Ishikawa (cell line): ENCODE results near the gene DOK1.

Experiments used
- CEBPB ChIP-seq: IDR thresholded peaks from 2 replicates; pipeline ENCODE4 v1.6.1; 2012
- EP300 ChIP-seq: IDR thresholded peaks from 2 replicates; pipeline ENCODE4 v1.6.1; 2012; ENCODE audit warnings: borderline replicate concordance
- MAX ChIP-seq: IDR thresholded peaks from 2 replicates; pipeline ENCODE4 v1.6.1; 2012
- RAD21 ChIP-seq: IDR thresholded peaks from 2 replicates; pipeline ENCODE4 v1.6.1; 2012; ENCODE audit warnings: low read depth
- REST ChIP-seq: IDR thresholded peaks from 2 replicates; pipeline ENCODE4 v1.6.1; 2012; ENCODE audit warnings: low read depth, mild to moderate bottlenecking
- TAF1 ChIP-seq: IDR thresholded peaks from 2 replicates; pipeline ENCODE4 v1.6.1; 2012; ENCODE audit warnings: low read depth, mild to moderate bottlenecking

GRCh38 chr2:74576211-74576862 is 21.8 kb downstream of the DOK1 start:
- no peak for TF ChIP-seq EP300
- TF ChIP-seq RAD21 = no peak
- no peak for TF ChIP-seq CEBPB
- TF ChIP-seq TAF1 = no peak
- no peak for TF ChIP-seq REST
- no peak for TF ChIP-seq MAX
